Naive thymus-derived CD8-positive, alpha-beta T cell (primary cell): ENCODE results near the gene KCNAB2. TPM values are rescaled to one million over a fixed set of nuclear protein-coding genes. Genes with fewer than 3 reads are reported as not detected.

Source experiments
- ATAC-seq, 2 donors: fragments of 150-1000 bp; cut with Tn5 transposase in 1 of 2; sonication (Bioruptor Pico), chemical (Tn5 transposase) in 1 of 2; 1 replicate in 1 of 2; 2 replicates in 1 of 2; pipeline ENCODE4 v1.10.0; 2021; ENCODE audit warnings: mild to moderate bottlenecking in 2 of 2, moderate library complexity in 2 of 2
- POLR2A ChIA-PET: fragments of 350-600 bp; sonication (Branson Sonifier 250); formaldehyde crosslinking; loops from one replicate; lab custom pipeline; 2021; ENCODE audit warnings: antibody characterized with exemption; lab: Charles Lee
- DNase-seq, 10 donors: peaks; one replicate each; pipeline versions ENCODE4 v3.0.0 to v3.0.0-alpha.2; 2020 to 2022
- H3K27ac Mint-ChIP-seq, 10 donors: one replicate each; pipeline ENCODE4 v1.8.0; 2020 to 2022; ENCODE audit warnings: mild to moderate bottlenecking in 10 of 10, mixed read lengths in 10 of 10, moderate library complexity in 4 of 10, inconsistent platforms in 1 of 10
- H3K27me3 Mint-ChIP-seq, 5 donors: one replicate each; pipeline ENCODE4 v1.8.0; 2021 to 2022; ENCODE audit warnings: mixed read lengths in 5 of 5
- H3K36me3 Mint-ChIP-seq, 3 donors: one replicate each; pipeline ENCODE4 v1.8.0; 2020 to 2022; ENCODE audit warnings: mixed read lengths in 3 of 3, mild to moderate bottlenecking in 2 of 3, inconsistent platforms in 1 of 3
- H3K4me1 Mint-ChIP-seq, 4 donors: one replicate each; pipeline ENCODE4 v1.8.0; 2021 to 2022; ENCODE audit warnings: mixed read lengths in 4 of 4
- H3K4me3 Mint-ChIP-seq, 10 donors: one replicate each; pipeline ENCODE4 v1.8.0; 2020 to 2022; ENCODE audit warnings: mild to moderate bottlenecking in 10 of 10, mixed read lengths in 10 of 10, moderate library complexity in 6 of 10, inconsistent platforms in 1 of 10
- H3K9me3 Mint-ChIP-seq, 9 donors: one replicate each; pipeline ENCODE4 v1.8.0; 2020 to 2022; ENCODE audit warnings: mixed read lengths in 9 of 9, mild to moderate bottlenecking in 3 of 9, inconsistent platforms in 1 of 9, moderate library complexity in 1 of 9
- polyA plus RNA-seq, 3 donors: library from polyadenylated mRNA; unstranded; fragments of 300-500 nt; fragmentation: Illumina TruSeq; gene quantifications; one replicate each; pipeline ENCODE4 v1.2.3, GENCODE V29; 2021
- total RNA-seq, 8 experiments: library from RNA in 2 of 8; stranded (reverse) in 2 of 8; gene quantifications; one replicate each; pipeline ENCODE4 v1.2.3 and lab custom pipeline; 2021 to 2026

Gene KCNAB2
- total and polyA plus RNA-seq, 5 experiments from 2014 or later: 17.8 to 190 (median 46.6) TPM

GRCh38 chr1:6077506-6077905 is 31.8 kb downstream of the KCNAB2 start:
- no peak for DNase-seq
- Mint-ChIP-seq H3K4me1 (peaks cover 0 to 8% (median 5%) of the 10 kb centered on the region in 4 donors), H3K27ac (no peak overlapping the region), H3K36me3 (peaks cover 0 to 77% (median 5%) of the 10 kb centered on the region in 3 donors), H3K27me3 (no peaks in the 10 kb centered on the region), H3K9me3 (no peaks in the 10 kb centered on the region), H3K4me3 (no peak overlapping the region)
- POLR2A ChIA-PET: no interaction called here
- ATAC-seq: no peak

- H3K27ac Mint-ChIP-seq: peak overlapping the region in 4 of 10 donors; percentile 16 to 85 (median 52)
- H3K4me3 Mint-ChIP-seq: no peak overlapping the region
- peaks cover 0 to 80% (median 5%) of the 10 kb centered on the region in 3 donors for H3K36me3 Mint-ChIP-seq
- ATAC-seq: no peak
- POLR2A ChIA-PET: no interaction called here
- peaks cover 0 to 8% (median 5%) of the 10 kb centered on the region in 4 donors for H3K4me1 Mint-ChIP-seq
- DNase-seq: no peak
- no peaks in the 10 kb centered on the region for H3K9me3 Mint-ChIP-seq
- H3K27me3 Mint-ChIP-seq: no peaks in the 10 kb centered on the region
Measured at GRCh38 chr1:6077919-6078318, 32.2 kb downstream of the KCNAB2 start.

- DNase-seq (no peak), ATAC-seq (no peak)
- Mint-ChIP-seq H3K27ac (no peak overlapping the region), H3K4me1 (peaks cover 0 to 6% (median 5%) of the 10 kb centered on the region in 4 donors), H3K9me3 (no peaks in the 10 kb centered on the region), H3K27me3 (no peaks in the 10 kb centered on the region), H3K36me3 (peaks cover 0 to 83% (median 5%) of the 10 kb centered on the region in 3 donors), H3K4me3 (no peak overlapping the region)
- POLR2A ChIA-PET: no interaction called here
Measured at GRCh38 chr1:6080469-6080868, 34.8 kb downstream of the KCNAB2 start.

DNA sequence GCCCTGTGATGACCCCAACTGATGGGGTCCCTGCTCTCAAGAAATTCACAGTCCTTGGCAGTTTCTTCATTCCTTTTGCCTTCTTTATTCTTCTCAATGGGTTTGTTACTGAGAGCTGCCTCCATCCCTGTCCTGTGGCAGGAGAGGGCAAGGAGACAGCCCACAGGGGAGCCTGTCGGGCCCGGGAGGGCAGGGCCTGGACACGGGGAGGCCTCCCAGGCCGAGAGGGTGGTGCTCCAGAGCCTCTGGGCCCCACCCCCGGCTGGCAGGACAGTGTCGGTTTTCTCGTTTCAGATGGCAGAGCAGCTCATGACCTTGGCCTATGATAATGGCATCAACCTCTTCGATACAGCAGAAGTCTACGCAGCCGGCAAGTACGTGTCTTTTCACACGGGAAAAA is 36.2 kb downstream of the KCNAB2 start:
- Mint-ChIP-seq H3K36me3 (peaks cover 0 to 76% (median 5%) of the 10 kb centered on the region in 3 donors), H3K4me1 (peaks cover 0 to 6% (median 4%) of the 10 kb centered on the region in 4 donors), H3K4me3 (no peak overlapping the region), H3K9me3 (no peaks in the 10 kb centered on the region), H3K27me3 (no peaks in the 10 kb centered on the region), H3K27ac (no peak overlapping the region)
- POLR2A ChIA-PET: no interaction called here
- ATAC-seq (no peak), DNase-seq (no peak)

DNA sequence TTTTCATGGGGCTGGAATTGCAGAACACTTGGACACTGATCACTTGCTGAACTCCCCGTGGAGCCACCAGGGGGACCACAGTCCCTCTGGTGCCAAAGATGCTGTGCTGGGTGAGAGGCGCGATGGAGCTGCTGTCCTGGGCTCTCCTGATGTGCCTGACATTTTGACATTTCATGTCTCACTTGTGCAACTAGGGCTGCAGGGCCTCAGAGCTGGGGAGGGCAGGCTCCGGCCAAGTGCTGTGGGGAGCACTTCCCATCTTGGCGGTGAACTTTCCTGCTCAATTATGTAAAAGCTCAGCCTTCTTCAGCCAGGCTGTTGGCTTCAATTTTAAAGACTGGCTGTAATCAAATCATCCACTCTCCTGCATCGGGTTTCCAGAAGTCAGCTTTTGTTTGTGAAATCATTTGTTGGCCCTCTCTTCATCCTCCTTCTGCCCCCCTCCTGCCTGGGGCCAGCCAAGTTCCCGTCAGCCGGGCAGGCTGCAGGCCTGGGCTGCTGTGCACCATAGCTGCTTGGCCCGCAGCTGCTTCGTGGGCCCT is 36.8 kb downstream of the KCNAB2 start:
- Mint-ChIP-seq H3K27me3 (no peaks in the 10 kb centered on the region), H3K9me3 (no peaks in the 10 kb centered on the region), H3K27ac (no peak overlapping the region), H3K4me3 (no peak overlapping the region), H3K4me1 (peaks cover 0 to 6% (median 4%) of the 10 kb centered on the region in 4 donors), H3K36me3 (peaks cover 0 to 75% (median 5%) of the 10 kb centered on the region in 3 donors)
- DNase-seq (no peak), ATAC-seq (no peak)
- POLR2A ChIA-PET: interaction anchor here (1.1 kb wide), 1 partner anchor 57 kb away, joined by 3 read pairs; no protein-coding TSS in a partner anchor

DNA sequence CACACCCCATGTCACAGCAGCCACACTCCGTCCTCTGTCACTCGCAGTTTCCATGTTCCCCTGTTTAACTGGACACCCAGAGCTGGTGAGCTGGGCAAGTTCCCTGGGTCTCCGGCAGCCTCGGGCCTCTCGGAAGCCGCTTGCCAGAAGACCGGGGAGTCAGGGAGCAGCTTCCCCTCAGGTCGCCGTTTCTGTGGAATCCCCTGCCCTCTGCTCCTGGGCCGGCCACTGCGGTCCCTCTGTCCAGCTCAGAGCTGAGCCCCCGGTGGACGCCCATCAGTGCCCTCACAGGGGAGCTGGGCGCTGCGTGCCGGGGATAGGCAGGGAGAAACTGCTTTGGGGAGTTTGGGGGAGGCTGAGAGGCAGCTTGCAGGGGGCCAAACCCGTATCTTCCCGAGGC is 37.7 kb downstream of the KCNAB2 start:
- peaks cover 0 to 4% (median 3%) of the 10 kb centered on the region in 4 donors for H3K4me1 Mint-ChIP-seq
- H3K27me3 Mint-ChIP-seq: no peaks in the 10 kb centered on the region
- ATAC-seq (no peak), DNase-seq (no peak)
- H3K4me3 Mint-ChIP-seq: no peak overlapping the region
- peaks cover 0 to 71% (median 5%) of the 10 kb centered on the region in 3 donors for H3K36me3 Mint-ChIP-seq
- peak overlapping the region in 1 of 10 donors; percentile 20 for H3K27ac Mint-ChIP-seq
- POLR2A ChIA-PET: interaction anchor here (0.5 to 1.1 kb wide), 2 partner anchors 30 to 58 kb away, joined by 3 read pairs; no protein-coding TSS in a partner anchor
- no peaks in the 10 kb centered on the region for H3K9me3 Mint-ChIP-seq

DNA sequence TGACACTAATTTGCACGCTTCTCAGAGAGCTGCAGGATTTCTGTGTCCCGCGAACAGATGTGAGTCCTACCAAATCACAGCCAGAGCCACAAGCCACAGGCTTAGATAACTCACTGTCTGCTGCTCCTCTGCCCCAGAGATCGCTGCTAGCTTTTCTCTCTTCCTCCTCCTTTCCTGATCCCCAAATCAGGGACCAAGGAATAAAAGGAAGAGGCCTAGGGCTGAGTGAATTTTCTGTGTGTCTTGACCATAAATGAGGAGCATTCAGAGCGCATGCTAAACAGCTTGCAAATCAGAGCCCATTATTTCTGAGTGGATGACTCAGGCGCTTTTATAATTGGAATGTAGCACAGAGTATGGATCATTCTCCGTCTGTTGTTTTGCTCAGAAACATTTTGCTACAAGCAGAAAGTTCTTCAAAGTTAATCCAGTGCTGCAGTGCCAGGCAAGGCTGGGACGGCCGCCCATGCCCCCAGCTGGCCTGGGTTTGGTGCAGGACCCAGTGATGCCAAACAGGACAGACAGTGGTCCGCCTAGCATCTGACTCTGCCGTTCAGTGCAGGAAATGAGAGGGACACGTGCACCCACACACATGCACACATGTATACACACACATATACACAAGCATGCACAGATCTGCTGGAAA is 38.2 kb downstream of the KCNAB2 start:
- Mint-ChIP-seq H3K36me3 (peaks cover 0 to 66% (median 5%) of the 10 kb centered on the region in 3 donors), H3K4me1 (peaks cover 0 to 3% (median under 1%) of the 10 kb centered on the region in 4 donors), H3K27me3 (no peaks in the 10 kb centered on the region), H3K27ac (peak overlapping the region in 3 of 10 donors; percentile 7 to 60 (median 25)), H3K9me3 (no peaks in the 10 kb centered on the region), H3K4me3 (no peak overlapping the region)
- POLR2A ChIA-PET: interaction anchor here (0.5 kb wide), 1 partner anchor 30 kb away, joined by 3 read pairs; no protein-coding TSS in a partner anchor
- DNase-seq: no peak
- no peak for ATAC-seq

DNA sequence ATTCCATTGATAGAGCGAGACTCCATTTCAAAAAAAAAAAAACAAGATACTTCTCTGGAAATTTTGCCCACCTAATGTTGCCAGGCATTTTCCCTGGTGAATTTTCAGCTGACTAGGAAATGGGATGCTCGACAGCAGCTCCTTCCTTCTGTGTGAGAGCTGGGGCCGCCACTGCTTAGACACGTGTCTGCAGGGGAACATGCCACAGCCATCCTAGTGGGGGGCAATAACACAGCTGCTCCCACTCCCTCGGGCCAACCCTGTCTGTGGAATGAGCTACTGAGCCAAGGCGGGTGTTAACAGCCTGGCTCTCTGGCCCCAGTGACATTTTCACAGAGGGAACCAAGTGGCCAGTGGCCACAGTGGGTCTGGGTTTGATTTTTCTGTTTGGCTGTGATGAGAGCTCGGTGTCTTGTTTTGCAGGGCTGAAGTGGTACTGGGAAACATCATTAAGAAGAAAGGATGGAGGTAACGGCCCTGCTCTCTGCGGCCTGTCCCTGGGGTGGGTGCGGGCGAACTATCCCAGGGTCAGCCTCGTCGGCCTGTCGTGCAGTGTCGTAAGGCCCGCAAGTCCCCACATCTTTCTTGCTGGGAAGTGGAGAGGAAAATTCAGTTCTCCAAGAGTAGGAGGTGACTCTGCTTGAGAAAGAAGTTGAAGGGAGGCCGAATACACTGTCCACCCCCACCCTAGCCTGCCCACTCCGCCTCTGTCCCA is 39.2 kb downstream of the KCNAB2 start:
- no peaks in the 10 kb centered on the region for H3K9me3 Mint-ChIP-seq
- POLR2A ChIA-PET: no interaction called here

GRCh38 chr1:6085666-6086065 is 40.0 kb downstream of the KCNAB2 start:
- Mint-ChIP-seq H3K4me1 (peaks cover 0 to 2% (median 0%) of the 10 kb centered on the region in 4 donors), H3K4me3 (no peak overlapping the region), H3K9me3 (no peaks in the 10 kb centered on the region), H3K27ac (no peak overlapping the region), H3K36me3 (peaks cover 0 to 64% (median 5%) of the 10 kb centered on the region in 3 donors), H3K27me3 (no peaks in the 10 kb centered on the region)
- POLR2A ChIA-PET: no interaction called here
- ATAC-seq (no peak), DNase-seq (no peak)

More for the DNA sequence above, 39.2 kb downstream of the KCNAB2 start:
- H3K36me3 Mint-ChIP-seq: peaks cover 0 to 64% (median 5%) of the 10 kb centered on the region in 3 donors
- no peak overlapping the region for H3K4me3 Mint-ChIP-seq
- H3K27me3 Mint-ChIP-seq: no peaks in the 10 kb centered on the region
- ATAC-seq: no peak
- no peak for DNase-seq
- H3K4me1 Mint-ChIP-seq: peaks cover 0 to 2% (median 0%) of the 10 kb centered on the region in 4 donors
- peak overlapping the region in 1 of 10 donors; percentile 49 for H3K27ac Mint-ChIP-seq

- H3K27me3 Mint-ChIP-seq: no peaks in the 10 kb centered on the region
- ATAC-seq (no peak), DNase-seq (no peak)
- peaks cover 0 to 63% (median 5%) of the 10 kb centered on the region in 3 donors for H3K36me3 Mint-ChIP-seq
- POLR2A ChIA-PET: interaction anchor here (0.5 kb wide), 1 partner anchor 297 kb away, joined by 4 read pairs; no protein-coding TSS in a partner anchor
- no peaks in the 10 kb centered on the region for H3K9me3 Mint-ChIP-seq
- H3K4me3 Mint-ChIP-seq: no peak overlapping the region
- peaks cover 0 to 2% (median 0%) of the 10 kb centered on the region in 4 donors for H3K4me1 Mint-ChIP-seq
- H3K27ac Mint-ChIP-seq: peak overlapping the region in 2 of 10 donors; percentile 9 to 49
Measured at GRCh38 chr1:6086358-6086757, 40.7 kb downstream of the KCNAB2 start.

DNA sequence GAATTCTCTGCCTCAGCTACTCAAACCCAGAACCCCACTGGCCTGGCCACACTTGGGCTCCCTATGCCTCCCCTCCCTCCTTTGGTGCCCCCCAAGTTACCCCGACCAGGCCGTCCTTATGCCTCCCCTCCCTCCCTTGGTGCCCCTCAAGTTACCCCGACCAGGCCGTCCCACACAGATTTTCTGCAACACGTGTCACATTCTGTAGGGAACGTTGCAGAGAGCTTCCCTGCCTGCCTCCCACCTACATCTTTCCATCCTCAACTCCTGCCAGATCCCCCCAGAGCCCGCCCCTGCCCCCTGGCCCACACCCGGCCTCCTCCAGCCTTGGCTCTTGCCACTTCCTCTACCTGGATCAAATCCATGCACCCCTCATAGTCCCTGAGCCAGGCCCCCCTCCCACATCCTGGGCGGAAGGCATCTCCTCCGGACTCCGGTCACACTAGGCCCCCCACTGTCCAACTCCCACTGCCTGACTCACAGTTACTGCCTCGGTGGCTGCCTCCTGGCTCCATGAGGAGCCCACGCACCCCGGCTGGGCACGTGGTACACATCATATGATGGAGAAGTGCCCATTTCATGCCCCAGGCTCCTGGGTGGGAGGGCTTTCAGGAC is 41.2 kb downstream of the KCNAB2 start:
- POLR2A ChIA-PET: interaction anchor here (0.5 kb wide), 1 partner anchor 296 kb away, joined by 4 read pairs; no protein-coding TSS in a partner anchor
- no peaks in the 10 kb centered on the region for H3K9me3 Mint-ChIP-seq
- H3K27ac Mint-ChIP-seq: peak overlapping the region in 2 of 10 donors; percentile 9 to 59
- no peak for DNase-seq
- H3K27me3 Mint-ChIP-seq: no peaks in the 10 kb centered on the region
- peaks cover 0 to 2% (median 0%) of the 10 kb centered on the region in 4 donors for H3K4me1 Mint-ChIP-seq
- ATAC-seq: no peak
- no peak overlapping the region for H3K4me3 Mint-ChIP-seq
- H3K36me3 Mint-ChIP-seq: peaks cover 0 to 61% (median 3%) of the 10 kb centered on the region in 3 donors

GRCh38 chr1:6087377-6087772 is 41.7 kb downstream of the KCNAB2 start:
- POLR2A ChIA-PET: no interaction called here
- Mint-ChIP-seq H3K27ac (no peak overlapping the region), H3K27me3 (no peaks in the 10 kb centered on the region), H3K36me3 (peaks cover 0 to 62% (median 0%) of the 10 kb centered on the region in 3 donors), H3K4me3 (no peak overlapping the region), H3K9me3 (no peaks in the 10 kb centered on the region), H3K4me1 (peaks cover 0 to 2% (median 0%) of the 10 kb centered on the region in 4 donors)
- DNase-seq (no peak), ATAC-seq (no peak)
